ENCODE measurements around the gene DCUN1D3.
"Not testable (repeated sequence)": the region's sequence is repeated elsewhere in the genome, so short reads cannot be mapped to it uniquely, and the experiment has no call there.

DCUN1D3 gene

DNA sequence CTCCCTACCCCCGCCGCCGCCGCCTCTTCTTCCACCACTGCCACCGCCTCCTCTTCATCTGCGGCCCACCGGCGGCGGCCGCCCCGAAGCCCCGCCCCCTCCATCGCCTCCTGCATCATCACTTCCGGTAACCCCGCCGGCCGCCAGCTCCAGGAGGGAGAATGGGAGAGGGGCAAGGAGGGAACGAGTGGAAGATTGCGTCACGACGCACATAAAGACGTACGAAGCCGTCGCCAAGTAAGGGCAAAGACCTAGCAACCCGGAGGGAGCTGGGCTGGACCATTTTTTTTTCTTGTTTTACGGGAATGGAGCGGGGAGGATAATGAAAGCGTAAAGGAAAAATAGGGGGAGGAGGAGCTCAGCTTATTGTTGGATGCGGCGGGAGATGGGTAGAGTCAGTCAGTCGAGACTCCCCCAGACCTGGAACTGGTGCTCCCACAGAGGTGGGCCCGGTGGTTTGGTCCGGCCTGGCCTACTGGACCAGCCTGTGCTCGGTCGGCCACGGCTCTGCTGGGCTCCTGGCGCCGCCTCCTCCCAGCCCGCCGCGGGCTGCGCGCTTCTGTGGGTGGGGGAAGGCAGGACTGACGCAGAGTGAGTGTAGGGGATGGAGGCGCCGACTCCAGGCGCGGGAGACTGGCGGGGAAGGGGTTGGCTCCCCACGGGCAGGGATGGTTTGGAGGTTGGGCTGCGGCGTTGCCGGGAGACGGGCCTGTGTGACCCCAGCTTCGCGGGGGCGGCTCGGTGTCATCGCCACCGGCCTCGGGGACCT is at the start of gene DCUN1D3, which contains the start of gene LYRM1:
TSS of gene DCUN1D3 (minus strand) at position 60 of the 769 bp plus-strand sequence. CDS start 37,820 bp downstream, outside the sequence.
TSS of gene LYRM1 (plus strand) at position 473 of the 769 bp plus-strand sequence. CDS start 14,785 bp downstream, outside the sequence.
- FAIRE-seq (no peak), DNase-seq (ENCODE audit: insufficient read length, low spot score) (peak; percentile 90)

- FAIRE-seq (no peak), DNase-seq (ENCODE audit: insufficient read length, low spot score) (no peak)
Observed at GRCh38 chr16:20949660-20950059, 49.5 kb upstream of the DCUN1D3 start.

GRCh38 chr16:20948444-20948843 is 48.3 kb upstream of the DCUN1D3 start:
- DNase-seq (ENCODE audit: insufficient read length, low spot score) (no peak), FAIRE-seq (no peak)

- DNase-seq (ENCODE audit: insufficient read length, low spot score) = no peak
- FAIRE-seq = no peak
Observed at GRCh38 chr16:20946015-20946629, 46.0 kb upstream of the DCUN1D3 start.

DNA sequence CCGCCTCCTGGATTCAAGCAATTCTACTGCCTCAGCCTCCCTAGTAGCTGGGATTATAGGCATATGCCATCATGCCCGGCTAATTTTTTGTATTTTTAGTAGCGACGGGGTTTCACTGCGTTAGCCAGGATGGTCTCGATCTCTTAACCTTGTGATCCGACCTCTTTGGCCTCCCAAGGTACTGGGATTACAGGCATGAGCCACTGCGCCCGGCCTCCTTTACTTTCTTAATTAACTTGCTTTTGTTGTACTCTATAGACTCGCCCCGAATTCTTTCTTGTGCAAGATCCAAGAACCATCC is 45.4 kb upstream of the DCUN1D3 start:
- FAIRE-seq; DNase-seq (ENCODE audit: insufficient read length, low spot score): not testable (repeated sequence)

DNA sequence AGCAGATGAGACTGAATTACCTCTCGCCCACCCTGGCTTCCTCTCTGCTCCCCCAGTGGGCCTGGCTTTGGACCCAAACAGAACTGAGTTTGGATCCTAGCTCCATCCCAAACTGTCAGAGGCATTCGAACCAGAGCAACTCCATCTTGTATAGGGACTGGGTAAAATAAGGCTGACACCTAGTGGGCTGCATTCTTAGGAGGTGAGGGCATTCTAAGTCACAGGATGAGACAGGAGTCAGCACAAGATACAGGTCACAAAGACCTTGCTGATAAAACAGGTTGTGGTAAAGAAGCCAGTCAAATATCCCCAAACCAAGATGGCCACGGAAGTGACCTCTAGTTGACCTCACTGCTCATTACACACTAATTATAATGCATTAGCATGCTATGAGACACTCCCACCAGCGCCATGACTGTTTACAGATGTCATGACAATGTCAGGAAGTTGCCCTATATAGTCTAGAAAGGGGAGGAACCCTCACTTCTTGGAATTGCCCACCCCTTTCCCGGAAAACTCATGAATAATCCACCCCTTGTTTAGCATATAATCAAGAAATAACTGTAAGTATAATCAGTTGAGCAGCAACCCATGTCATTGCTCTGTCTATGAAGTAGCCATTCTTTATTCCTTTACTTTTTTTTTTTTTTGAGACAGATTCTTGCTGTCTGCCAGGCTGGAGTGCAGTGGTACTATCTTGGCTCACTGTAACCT is 44.9 kb upstream of the DCUN1D3 start:
- DNase-seq (ENCODE audit: insufficient read length, low spot score) (no peak), FAIRE-seq (no peak)

DNA sequence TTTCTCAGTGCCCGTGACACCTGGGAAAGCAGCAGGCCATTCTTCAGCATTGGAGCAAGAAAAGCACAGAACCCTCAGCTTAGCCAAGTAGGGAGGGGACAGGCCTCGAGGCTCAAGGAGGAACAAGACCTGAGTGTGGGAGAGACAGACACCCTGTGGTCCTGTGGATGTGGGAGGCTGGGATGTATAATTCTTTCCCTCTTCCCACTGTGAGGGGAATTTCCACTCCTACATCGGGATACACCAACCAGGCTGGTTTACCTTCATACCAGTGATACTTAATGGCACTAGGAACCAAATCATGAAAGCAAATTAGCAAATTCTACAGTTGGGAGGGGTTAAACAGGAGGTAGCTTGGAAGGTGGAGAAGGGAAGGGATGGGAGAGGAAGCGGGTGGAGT is 42.1 kb upstream of the DCUN1D3 start:
- DNase-seq (ENCODE audit: insufficient read length, low spot score) = no peak
- no peak for FAIRE-seq

GRCh38 chr16:20941636-20941926 is 41.4 kb upstream of the DCUN1D3 start:
- FAIRE-seq (no peak), DNase-seq (ENCODE audit: insufficient read length, low spot score) (no peak)

- FAIRE-seq (no peak), DNase-seq (ENCODE audit: insufficient read length, low spot score) (no peak)
Observed at GRCh38 chr16:20940871-20941635, 40.9 kb upstream of the DCUN1D3 start.

- FAIRE-seq = no peak
- no peak for DNase-seq (ENCODE audit: insufficient read length, low spot score)
Observed at GRCh38 chr16:20939611-20940010, 39.5 kb upstream of the DCUN1D3 start.

DNA sequence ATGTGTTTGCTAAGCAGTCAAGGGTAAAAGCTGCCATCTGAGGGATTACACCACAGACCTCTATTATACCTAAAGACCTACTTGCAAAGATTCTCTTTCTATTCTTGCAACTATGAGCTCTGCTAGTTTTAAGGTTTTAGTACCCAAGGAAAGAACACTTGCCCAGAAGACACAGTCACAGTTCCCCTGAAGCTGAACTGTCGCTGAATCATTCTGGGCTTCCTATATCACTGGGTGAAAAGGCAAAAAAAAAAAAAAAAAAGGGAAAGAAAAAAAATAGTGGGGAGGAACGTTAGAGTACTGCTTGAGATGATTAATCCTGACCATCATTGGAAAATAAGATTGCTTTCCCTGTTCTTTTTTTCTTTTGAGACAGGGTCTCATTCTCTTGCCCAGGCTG is 38.3 kb upstream of the DCUN1D3 start:
- DNase-seq (ENCODE audit: insufficient read length, low spot score) (no peak), FAIRE-seq (no peak)

DNA sequence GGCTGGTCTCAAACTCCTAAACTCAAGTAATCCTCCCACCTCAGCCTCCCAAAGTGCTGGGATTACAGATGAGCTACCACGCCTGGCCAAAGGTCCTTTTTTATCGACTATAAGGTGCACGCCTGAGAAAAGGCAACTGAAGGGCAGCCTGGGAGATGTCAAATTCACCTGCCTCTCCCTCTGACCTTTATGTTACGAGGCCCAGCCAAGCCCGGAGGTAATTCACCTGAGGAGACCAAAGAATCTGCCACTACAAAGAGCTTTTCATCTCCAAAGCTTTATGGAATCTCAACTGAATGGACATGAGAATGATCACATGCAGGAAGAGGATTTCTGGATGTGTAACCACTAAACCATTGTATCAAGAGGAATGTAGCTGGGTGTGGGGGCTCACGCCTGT is 37.6 kb upstream of the DCUN1D3 start:
- no peak for DNase-seq (ENCODE audit: insufficient read length, low spot score)
- no peak for FAIRE-seq

- no peak for DNase-seq (ENCODE audit: insufficient read length, low spot score)
- no peak for FAIRE-seq
Observed at GRCh38 chr16:20933589-20933988, 33.4 kb upstream of the DCUN1D3 start.

DNA sequence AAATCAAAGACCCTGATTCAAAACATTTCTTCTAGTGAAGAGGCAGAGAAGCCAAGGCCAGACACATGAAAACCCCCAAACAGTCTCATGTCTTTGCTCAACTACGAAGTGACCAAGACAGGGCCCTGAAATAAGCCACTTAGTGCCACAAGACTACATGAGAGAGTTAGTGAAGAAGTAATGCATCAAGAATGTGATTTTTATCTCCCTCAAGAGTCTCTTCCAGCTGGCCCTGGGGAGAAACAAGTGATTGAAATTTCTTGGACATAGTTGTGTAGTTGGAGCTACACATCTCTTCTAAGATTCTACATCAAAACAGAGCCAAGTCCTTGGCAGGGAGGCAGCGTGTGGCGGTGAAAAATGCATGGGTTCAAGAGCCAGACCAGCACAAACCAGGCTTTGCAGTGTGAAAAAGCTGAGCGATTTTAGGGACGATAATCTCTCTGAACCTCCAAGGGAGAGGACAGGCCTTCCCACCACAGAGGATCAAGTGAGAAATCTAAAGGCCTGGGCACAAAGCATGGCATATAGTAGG is 31.0 kb upstream of the DCUN1D3 start:
- no peak for FAIRE-seq
- no peak for DNase-seq (ENCODE audit: insufficient read length, low spot score)

- FAIRE-seq (no peak), DNase-seq (ENCODE audit: insufficient read length, low spot score) (no peak)
Observed at GRCh38 chr16:20930365-20930690, 30.2 kb upstream of the DCUN1D3 start.

DNA sequence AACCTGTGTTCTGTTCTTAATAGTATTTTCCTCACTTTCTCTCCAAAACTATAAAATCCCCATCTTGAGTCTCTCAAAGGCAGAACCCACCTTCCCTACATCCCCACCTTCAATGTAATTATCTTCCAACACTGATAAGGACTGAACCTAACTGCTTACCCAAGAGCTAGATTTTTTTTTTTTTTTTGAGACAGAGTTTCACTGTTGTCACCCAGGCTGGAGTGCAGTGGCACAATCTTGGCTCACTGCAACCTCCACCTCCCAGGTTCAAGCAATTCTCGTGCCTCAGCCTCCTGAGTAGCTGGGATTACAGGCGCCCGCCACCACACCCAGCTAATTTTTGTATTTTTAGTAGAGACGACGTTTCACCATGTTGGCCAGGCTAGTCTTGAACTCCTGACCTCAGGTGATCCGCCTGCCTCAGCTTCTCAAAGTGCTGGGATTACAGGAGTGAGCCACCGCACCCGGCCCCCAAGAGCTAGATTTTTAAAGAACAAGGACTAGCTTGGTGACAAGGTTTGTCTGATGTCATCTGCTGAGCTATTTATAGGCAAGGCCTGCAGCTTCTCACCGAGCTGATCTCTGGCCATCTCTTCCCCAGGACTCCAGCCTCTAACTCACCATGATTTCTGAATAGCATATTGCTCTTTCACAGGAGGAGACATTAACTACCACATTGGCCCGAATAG is 29.7 kb upstream of the DCUN1D3 start:
- not testable (repeated sequence) for FAIRE-seq; DNase-seq (ENCODE audit: insufficient read length, low spot score)

DNA sequence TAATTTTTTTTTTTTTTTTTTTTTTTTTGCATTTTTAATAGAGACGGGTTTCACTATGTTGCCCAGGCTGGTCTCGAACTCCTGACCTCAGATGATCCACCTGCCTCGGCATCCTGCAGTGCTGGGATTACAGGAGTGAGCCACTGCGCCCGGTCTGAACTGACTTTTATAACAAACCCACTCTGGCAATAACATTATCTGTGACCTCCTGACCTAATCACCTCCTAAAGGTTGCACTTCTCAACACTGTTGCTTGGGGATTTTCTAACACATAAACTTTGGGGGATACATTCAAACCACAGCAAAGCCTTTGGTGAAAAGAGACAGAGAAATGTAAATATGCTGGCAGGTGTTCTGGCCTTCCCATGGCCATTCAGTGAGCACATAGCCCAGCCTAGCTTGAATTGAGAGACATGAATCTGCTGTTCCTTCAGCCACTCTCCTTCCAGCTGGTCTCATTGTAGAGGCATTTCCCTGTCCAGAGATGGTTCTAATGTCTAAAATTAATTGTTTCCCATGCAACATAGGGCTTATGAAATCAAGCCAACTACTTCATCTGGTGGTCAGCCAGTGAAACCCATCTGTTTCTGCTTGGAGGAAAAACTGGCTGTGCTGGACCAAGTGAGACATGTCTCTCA is 28.7 kb upstream of the DCUN1D3 start:
- FAIRE-seq (no peak), DNase-seq (ENCODE audit: insufficient read length, low spot score) (no peak)

DNA sequence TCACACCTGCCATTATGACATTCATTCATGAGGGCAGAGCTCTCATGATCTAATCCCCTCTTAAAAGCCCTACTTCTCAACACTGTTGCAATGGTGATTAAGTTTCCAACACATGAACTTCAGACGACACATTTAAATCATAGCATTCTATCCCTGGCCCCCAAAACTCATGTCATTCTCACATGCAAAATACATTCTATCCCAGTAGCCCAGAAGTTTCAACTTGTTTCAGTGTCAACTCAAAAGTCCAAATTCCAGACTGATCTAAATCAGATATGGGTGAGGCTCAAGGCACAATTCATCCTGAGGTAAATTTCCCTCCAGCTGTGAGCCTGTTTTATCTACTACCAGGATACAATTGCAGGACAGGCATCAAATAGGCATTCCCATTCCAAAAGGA is 25.6 kb upstream of the DCUN1D3 start:
- DNase-seq (ENCODE audit: insufficient read length, low spot score) = no peak
- FAIRE-seq = no peak

DNA sequence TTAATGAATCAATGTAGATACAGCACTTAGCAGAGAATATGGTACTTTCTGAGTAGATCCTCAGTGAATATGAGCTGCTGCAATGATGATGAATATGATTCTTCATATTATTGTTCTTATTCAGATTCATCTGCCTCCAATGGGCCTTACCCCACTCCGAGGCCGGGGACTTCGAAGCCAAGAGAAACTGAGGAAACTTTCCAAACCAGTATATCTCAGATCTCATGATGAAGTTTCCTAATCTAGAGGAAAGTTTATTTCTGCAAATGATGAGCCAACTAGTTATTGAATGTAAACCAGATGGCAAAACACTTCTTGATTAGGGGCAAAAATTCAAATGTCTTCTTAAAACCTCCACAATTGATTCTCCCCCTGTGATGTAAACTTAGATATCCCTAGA is 23.7 kb upstream of the DCUN1D3 start:
- DNase-seq (ENCODE audit: insufficient read length, low spot score) (no peak), FAIRE-seq (no peak)

GRCh38 chr16:20920799-20921198 is 20.6 kb upstream of the DCUN1D3 start:
- DNase-seq (ENCODE audit: insufficient read length, low spot score) (no peak), FAIRE-seq (no peak)
